Brain microvascular endothelial cell (primary cell): ENCODE measurements around the gene SERINC3.

ENCODE experiments used
- DNase-seq: peaks from one replicate; pipeline ENCODE4 v3.0.0-alpha.2; 2020
- H3K27ac ChIP-seq: fragments of 250-450 bp; sonication (Bioruptor Pico); 2 replicates; pipeline ENCODE4 v1.5.1; 2020; ENCODE audit warnings: mild to moderate bottlenecking, moderate library complexity
- H3K27me3 ChIP-seq: fragments of 250-450 bp; sonication (Bioruptor Pico); replicated peaks from 2 replicates; pipeline ENCODE4 v1.5.1; 2020; ENCODE audit warnings: mild to moderate bottlenecking
- H3K36me3 ChIP-seq: fragments of 250-450 bp; sonication (Bioruptor Pico); replicated peaks from 2 replicates; pipeline ENCODE4 v1.5.1; 2020; ENCODE audit warnings: mild to moderate bottlenecking
- H3K4me3 ChIP-seq: 2 replicates; pipeline ENCODE4 v1.5.1; 2011; ENCODE audit warnings: low read depth, mild to moderate bottlenecking, control low read depth, low read length, moderate library complexity
- CTCF ChIP-seq: IDR thresholded peaks from 2 replicates; pipeline ENCODE4 v1.5.1; 2011; ENCODE audit warnings: low read depth, mild to moderate bottlenecking, moderate library complexity, low read length, control low read depth, inconsistent platforms; ENCODE audit errors: missing control alignments
- in situ Hi-C: cut with HindIII; loops from 2 replicates; pipeline ENCODE4 v1.10.0; 2017; ENCODE audit warnings: low sequenced_read_pairs, low pct_ligation_motif_present

The SERINC3 gene

GRCh38 chr20:44468044-44468782 is 53.7 kb downstream of the SERINC3 start:
- no peak for DNase-seq
- TF ChIP-seq CTCF: no peak
- in situ Hi-C loops: no loop called here

GRCh38 chr20:44467289-44467883 is 54.5 kb downstream of the SERINC3 start:
- H3K27me3 ChIP-seq: no peaks in the 10 kb centered on the region
- H3K4me3 ChIP-seq: no peak overlapping the region
- no peak for TF ChIP-seq CTCF
- in situ Hi-C loops: no loop called here
- peak; percentile 16 for DNase-seq
- H3K36me3 ChIP-seq: no peaks in the 10 kb centered on the region
- H3K27ac ChIP-seq: no peak overlapping the region

More at GRCh38 chr20:44468044-44468782, 53.7 kb downstream of the SERINC3 start:
- H3K27me3 ChIP-seq: no peaks in the 10 kb centered on the region
- H3K27ac ChIP-seq: no peak overlapping the region
- H3K36me3 ChIP-seq: no peaks in the 10 kb centered on the region
- H3K4me3 ChIP-seq: no peak overlapping the region

- Histone ChIP-seq H3K27ac (no peak overlapping the region), H3K27me3 (no peaks in the 10 kb centered on the region), H3K4me3 (no peak overlapping the region), H3K36me3 (no peaks in the 10 kb centered on the region)
- in situ Hi-C loops: no loop called here
- TF ChIP-seq CTCF: no peak
- DNase-seq: no peak
These were observed 56.8 kb downstream of the SERINC3 start for GRCh38 chr20:44465001-44465560.

GRCh38 chr20:44464514-44464913 is 57.4 kb downstream of the SERINC3 start:
- DNase-seq: no peak
- H3K36me3 ChIP-seq: no peaks in the 10 kb centered on the region
- H3K27me3 ChIP-seq: no peaks in the 10 kb centered on the region
- no peak for TF ChIP-seq CTCF
- H3K4me3 ChIP-seq: no peak overlapping the region
- H3K27ac ChIP-seq: no peak overlapping the region
- in situ Hi-C loops: no loop called here

- no peak for DNase-seq
- Histone ChIP-seq H3K27me3 (no peaks in the 10 kb centered on the region), H3K27ac (no peak overlapping the region), H3K36me3 (no peaks in the 10 kb centered on the region), H3K4me3 (no peak overlapping the region)
- in situ Hi-C loops: no loop called here
- TF ChIP-seq CTCF: no peak
These were observed 58.4 kb downstream of the SERINC3 start for GRCh38 chr20:44463466-44463865.
